K562 (cell line): Measurements from ENCODE around the gene CSRNP2. TPM values are rescaled to one million over a fixed set of nuclear protein-coding genes. Genes with fewer than 3 reads are reported as not detected.

Source experiments
- CBX5 ChIP-seq: IDR thresholded peaks from 2 replicates; pipeline ENCODE4 v1.6.1; 2014; ENCODE audit warnings: low read depth, borderline replicate concordance
- FOS ChIP-seq: IDR thresholded peaks from 3 replicates; pipeline ENCODE4 v1.6.1; 2011; ENCODE audit not compliant: insufficient read length; ENCODE audit errors: extremely low read depth
- HDAC2 ChIP-seq: fragments of 450-650 bp; IDR thresholded peaks from 2 replicates; pipeline ENCODE4 v1.6.1; 2016; ENCODE audit warnings: mild to moderate bottlenecking
- KAT7 ChIP-seq: sonication (generic); formaldehyde crosslinking; IDR thresholded peaks from 2 replicates; pipeline ENCODE4 v1.8.0; 2022; ENCODE audit warnings: missing genetic modification reagents, mild to moderate bottlenecking, borderline replicate concordance
- KLF16 ChIP-seq: IDR thresholded peaks from 2 replicates; pipeline ENCODE4 v1.6.1; 2016; ENCODE audit warnings: antibody characterized with exemption
- MAFK ChIP-seq: IDR thresholded peaks from 2 replicates; pipeline ENCODE4 v1.6.1; 2011; ENCODE audit warnings: low read length, improper control_type of control experiment
- MAZ ChIP-seq, 2 experiments: fragments of 450-650 bp in 1 of 2; sonication (generic) in 1 of 2; formaldehyde crosslinking; IDR thresholded peaks in 1 of 2; conservative IDR thresholded peaks in 1 of 2; 2 replicates each; pipeline versions ENCODE4 v1.4.0 to v1.5.0; 2020; ENCODE audit warnings: mild to moderate bottlenecking in 1 of 2, missing genetic modification reagents in 1 of 2
- MYNN ChIP-seq, 2 experiments: sonication (generic); formaldehyde crosslinking in 1 of 2; IDR thresholded peaks; 2 replicates each; pipeline versions ENCODE4 v1.5.0 to v1.6.1; 2016 to 2020; ENCODE audit warnings: antibody characterized with exemption in 1 of 2, missing genetic modification reagents in 1 of 2
- NCOR1 ChIP-seq: fragments of 450-650 bp; IDR thresholded peaks from 2 replicates; pipeline ENCODE4 v1.6.1; 2016; ENCODE audit warnings: mild to moderate bottlenecking, moderate library complexity
- NR1H2 ChIP-seq: sonication (generic); formaldehyde crosslinking; IDR thresholded peaks from 2 replicates; pipeline ENCODE4 v1.4.0; 2020; ENCODE audit warnings: mild to moderate bottlenecking, missing genetic modification reagents
- POLR2B ChIP-seq: fragments of 450-650 bp; IDR thresholded peaks from 2 replicates; pipeline ENCODE4 v1.6.1; 2018; ENCODE audit warnings: low read depth; ENCODE audit not compliant: partially characterized antibody
- SIN3A ChIP-seq, 2 experiments: fragments of 150-350 bp in 1 of 2; IDR thresholded peaks; 2 replicates each; pipeline ENCODE4 v1.6.1; 2011 to 2016; ENCODE audit warnings: borderline replicate concordance in 2 of 2, low read depth in 2 of 2, low read length in 2 of 2, mild to moderate bottlenecking in 2 of 2, moderate library complexity in 2 of 2; ENCODE audit not compliant: control insufficient read depth in 1 of 2
- TAF1 ChIP-seq: IDR thresholded peaks from 2 replicates; pipeline ENCODE4 v1.6.1; 2011; ENCODE audit warnings: mild to moderate bottlenecking, low read length, moderate library complexity; ENCODE audit not compliant: insufficient read depth, control insufficient read depth, severe bottlenecking; ENCODE audit errors: extremely low read depth
- ZBTB7A ChIP-seq: IDR thresholded peaks from 2 replicates; pipeline ENCODE4 v1.6.1; 2011; ENCODE audit warnings: low read depth, mild to moderate bottlenecking, low read length, moderate library complexity, borderline replicate concordance; ENCODE audit not compliant: control insufficient read depth
- ZNF75A ChIP-seq: fragments of 450-650 bp; formaldehyde crosslinking; IDR thresholded peaks from 2 replicates; pipeline ENCODE4 v1.4.0; 2020; ENCODE audit warnings: mild to moderate bottlenecking
- polyA plus RNA-seq, 8 experiments: library from polyadenylated mRNA; depleted of rRNA in 4 of 8; stranded (reverse) in 5 of 8; unstranded in 3 of 8; fragments of >200 nt; fragmentation: Nextera tagmentation in 2 of 8; fragmentation: Illumina TruSeq in 1 of 8; extraction: Ambion mirVana in 2 of 8; extraction: Trizol in 1 of 8; gene quantifications; 2 replicates each; pipeline versions ENCODE4 v1.2.1 to v1.2.3, GENCODE V29; 2011 to 2014; ENCODE audit warnings: inconsistent platforms in 1 of 8, missing spikeins in 1 of 8
- total RNA-seq, 7 experiments: library from RNA; depleted of rRNA in 6 of 7; stranded (reverse); fragments of >200 nt in 6 of 7; fragmentation: Illumina TruSeq in 2 of 7; extraction: Trizol in 2 of 7; gene quantifications; 2 replicates each; pipeline versions ENCODE4 v1.2.1 to v1.2.3, GENCODE V29; 2011 to 2021; ENCODE audit warnings: low replicate concordance in 1 of 7
- TF ChIP-seq, protein P1 (sequence below): sonication (generic); formaldehyde crosslinking; IDR thresholded peaks from 2 replicates; pipeline ENCODE4 v1.8.1; 2023; ENCODE audit warnings: mild to moderate bottlenecking, missing genetic modification reagents
- TF ChIP-seq, protein P2 (sequence below): fragments of 450-650 bp; conservative IDR thresholded peaks from 2 replicates; pipeline ENCODE4 v1.6.1; 2016; ENCODE audit warnings: missing genetic modification characterization, low read depth, mild to moderate bottlenecking, missing compliant biosample characterization, moderate library complexity

The CSRNP2 gene
- total and polyA plus RNA-seq, 9 of the 15 experiments (the other 6 are each of a cell fraction or from before 2014, with no cell fraction given), result 1.6 to 13.9 (median 5.9) TPM

DNA sequence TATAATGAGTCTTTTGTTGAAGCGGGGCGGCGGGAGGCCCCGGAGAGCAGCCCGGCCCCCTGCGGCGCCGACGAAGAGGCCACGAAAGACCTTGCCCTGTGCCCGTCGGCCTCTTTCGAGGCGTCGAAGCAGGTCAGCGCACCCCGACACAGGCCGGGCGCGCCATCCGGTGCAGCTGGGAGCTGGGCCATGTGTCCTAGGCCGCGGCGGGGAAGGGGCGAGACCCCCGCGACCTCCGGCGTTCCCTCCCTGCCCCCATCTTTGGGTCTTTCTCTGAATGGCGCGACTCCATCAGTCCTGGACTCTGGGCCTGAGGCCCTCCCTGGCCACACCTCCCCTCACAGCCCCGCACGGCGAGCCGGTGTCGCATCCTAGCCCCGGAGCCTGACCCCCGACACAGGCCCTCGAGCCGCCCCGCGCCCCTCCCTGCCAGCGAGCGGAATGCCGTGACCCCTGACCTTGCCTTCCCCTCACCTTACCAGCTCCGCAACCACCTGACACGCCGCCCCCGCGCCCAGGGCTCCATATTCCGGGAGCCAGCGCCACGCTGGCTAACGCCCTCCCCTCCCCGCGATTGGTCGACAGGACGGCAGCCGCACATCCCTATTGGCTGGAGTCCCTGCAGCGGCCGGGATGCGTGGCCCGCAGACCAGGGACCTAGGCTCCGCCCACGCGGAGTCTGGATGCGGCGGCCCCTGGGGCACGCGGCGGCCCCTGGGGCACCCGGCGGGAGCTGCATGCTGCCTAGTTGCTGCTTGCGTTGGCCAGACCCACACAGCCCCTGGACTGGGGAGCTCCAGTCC, 57.4 kb downstream of the CSRNP2 start, which contains the start of gene SLC11A2 (continued):
- TF ChIP-seq NR1H2 (CRISPR knock-in tag) (0 out of 2 replicates have a peak, but pooled peaks have one; percentile 45), FOS (peak; percentile 92), MYNN (IDR thresholded peaks at IDR 0.05) (peak; percentile 64; the same call in 1 of the 2 replicates), MYNN (CRISPR knock-in tag; IDR thresholded peaks at IDR 0.05) (no peak), HDAC2 (peak; percentile 64; the same call in 1 of the 2 replicates), POLR2B (peak; percentile 68), ZNF75A (CRISPR knock-in tag) (no peak), CBX5 (no peak), ZBTB7A (peak; percentile 78; the same call in 1 of the 2 replicates), TAF1 (peak; percentile 60), KLF16 (peak; percentile 4; the same call in 1 of the 2 replicates), NCOR1 (peak; percentile 57), MAFK (no peak), KAT7 (CRISPR knock-in tag) (peak; percentile 95; the same call in 1 of the 2 replicates), MAZ (CRISPR knock-in tag; conservative IDR thresholded peaks at IDR 0.05 in 1 of 2, IDR thresholded peaks at IDR 0.05 in 1 of 2) (peak; percentile 79 to 82), SIN3A (IDR thresholded peaks at IDR 0.05; ENCODE audit: borderline replicate concordance in 2 of 2, control insufficient read depth in 1 of 2, low read depth in 2 of 2, low read length in 2 of 2) (no peak; a peak in 1 of 4 replicates)
- TF ChIP-seq, protein P1, sequence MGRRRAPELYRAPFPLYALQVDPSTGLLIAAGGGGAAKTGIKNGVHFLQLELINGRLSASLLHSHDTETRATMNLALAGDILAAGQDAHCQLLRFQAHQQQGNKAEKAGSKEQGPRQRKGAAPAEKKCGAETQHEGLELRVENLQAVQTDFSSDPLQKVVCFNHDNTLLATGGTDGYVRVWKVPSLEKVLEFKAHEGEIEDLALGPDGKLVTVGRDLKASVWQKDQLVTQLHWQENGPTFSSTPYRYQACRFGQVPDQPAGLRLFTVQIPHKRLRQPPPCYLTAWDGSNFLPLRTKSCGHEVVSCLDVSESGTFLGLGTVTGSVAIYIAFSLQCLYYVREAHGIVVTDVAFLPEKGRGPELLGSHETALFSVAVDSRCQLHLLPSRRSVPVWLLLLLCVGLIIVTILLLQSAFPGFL, result 0 out of 2 replicates have a peak, but pooled peaks have one; percentile 30
- TF ChIP-seq, protein P2, sequence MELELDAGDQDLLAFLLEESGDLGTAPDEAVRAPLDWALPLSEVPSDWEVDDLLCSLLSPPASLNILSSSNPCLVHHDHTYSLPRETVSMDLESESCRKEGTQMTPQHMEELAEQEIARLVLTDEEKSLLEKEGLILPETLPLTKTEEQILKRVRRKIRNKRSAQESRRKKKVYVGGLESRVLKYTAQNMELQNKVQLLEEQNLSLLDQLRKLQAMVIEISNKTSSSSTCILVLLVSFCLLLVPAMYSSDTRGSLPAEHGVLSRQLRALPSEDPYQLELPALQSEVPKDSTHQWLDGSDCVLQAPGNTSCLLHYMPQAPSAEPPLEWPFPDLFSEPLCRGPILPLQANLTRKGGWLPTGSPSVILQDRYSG (tag), result no peak; the same call in none of the 2 replicates
